Erythroblast (primary cell): ENCODE results near the gene RDH5.

Source experiments
- GATA1 ChIP-seq: IDR thresholded peaks from 2 replicates; pipeline ENCODE4 v1.6.1; 2011; ENCODE audit warnings: low read depth, mild to moderate bottlenecking, control low read depth, low read length, moderate library complexity
- POLR2A ChIP-seq: IDR thresholded peaks from 2 replicates; pipeline ENCODE4 v1.6.1; 2011; ENCODE audit warnings: mild to moderate bottlenecking, low read length

GRCh38 chr12:55742719-55743405, 22.7 kb downstream of the RDH5 start, which contains the start of gene GDF11:
- TF ChIP-seq POLR2A = no peak
- TF ChIP-seq GATA1 = no peak
